Measurements from ENCODE around the gene BEST2.
"Not testable (repeated sequence)": the region's sequence is repeated elsewhere in the genome, so short reads cannot be mapped to it uniquely, and the experiment has no call there.

The BEST2 gene

GRCh38 chr19:12751635-12752034 lies at the start of gene BEST2:
BEST2 (plus strand) TSS chr19:12751791; CDS start chr19:12752593, 802 bp downstream.
- no peak for DNase-seq (ENCODE audit: low read depth)

GRCh38 chr19:12703046-12703445 lies 48.5 kb upstream of the BEST2 start:
- DNase-seq (ENCODE audit: low read depth): no peak

- no peak for DNase-seq (ENCODE audit: low read depth)
Observed at GRCh38 chr19:12705169-12705568, 46.4 kb upstream of the BEST2 start.

- DNase-seq (ENCODE audit: low read depth): no peak
Observed at GRCh38 chr19:12705654-12706331, 45.8 kb upstream of the BEST2 start.

- no peak for DNase-seq (ENCODE audit: low read depth)
Observed at GRCh38 chr19:12706332-12706718, 45.3 kb upstream of the BEST2 start.

GRCh38 chr19:12708641-12709040 lies 43.0 kb upstream of the BEST2 start:
- no peak for DNase-seq (ENCODE audit: low read depth)

- no peak for DNase-seq (ENCODE audit: low read depth)
Observed at GRCh38 chr19:12711187-12711586, 40.4 kb upstream of the BEST2 start.

GRCh38 chr19:12712077-12712476 lies 39.5 kb upstream of the BEST2 start:
- DNase-seq (ENCODE audit: low read depth): not testable (repeated sequence)

GRCh38 chr19:12713304-12713703 lies 38.3 kb upstream of the BEST2 start:
- not testable (repeated sequence) for DNase-seq (ENCODE audit: low read depth)

- no peak for DNase-seq (ENCODE audit: low read depth)
Observed at GRCh38 chr19:12715102-12715501, 36.5 kb upstream of the BEST2 start.

- no peak for DNase-seq (ENCODE audit: low read depth)
Observed at GRCh38 chr19:12715929-12716328, 35.7 kb upstream of the BEST2 start.

GRCh38 chr19:12720296-12720695 lies 31.3 kb upstream of the BEST2 start:
- no peak for DNase-seq (ENCODE audit: low read depth)

- no peak for DNase-seq (ENCODE audit: low read depth)
Observed at GRCh38 chr19:12720851-12721655, 30.5 kb upstream of the BEST2 start.

GRCh38 chr19:12721656-12722565 lies 29.7 kb upstream of the BEST2 start:
- DNase-seq (ENCODE audit: low read depth): peak; percentile 29

- peak; percentile 99 for DNase-seq (ENCODE audit: low read depth)
Observed at GRCh38 chr19:12722566-12723380, 28.8 kb upstream of the BEST2 start.

- no peak for DNase-seq (ENCODE audit: low read depth)
Observed at GRCh38 chr19:12723381-12723640, 28.3 kb upstream of the BEST2 start.

- peak; percentile 31 for DNase-seq (ENCODE audit: low read depth)
Observed at GRCh38 chr19:12723641-12724426, 27.8 kb upstream of the BEST2 start, which contains the start of gene TNPO2. TNPO2 (minus strand) TSS chr19:12723932; CDS start chr19:12720977, 2,955 bp downstream.

- not testable (repeated sequence) for DNase-seq (ENCODE audit: low read depth)
Observed at GRCh38 chr19:12725612-12726011, 26.0 kb upstream of the BEST2 start.

GRCh38 chr19:12726988-12727316 lies 24.6 kb upstream of the BEST2 start:
- no peak for DNase-seq (ENCODE audit: low read depth)

- no peak for DNase-seq (ENCODE audit: low read depth)
Observed at GRCh38 chr19:12727745-12728433, 23.7 kb upstream of the BEST2 start.

All from stromal cell of bone marrow (primary cell).